HepG2 (cell line): ENCODE data around the gene TNS1. TPM values are rescaled to one million over a fixed set of nuclear protein-coding genes. Genes with fewer than 3 reads are reported as not detected.

Source experiments
- BORCS8-MEF2B ChIP-seq: sonication (generic); formaldehyde crosslinking; IDR thresholded peaks from 2 replicates; pipeline ENCODE4 v1.8.0; 2022; ENCODE audit warnings: mild to moderate bottlenecking, missing genetic modification reagents
- EED ChIP-seq: sonication (generic); formaldehyde crosslinking; IDR thresholded peaks from 2 replicates; pipeline ENCODE4 v1.5.0; 2020; ENCODE audit warnings: mild to moderate bottlenecking, missing genetic modification reagents
- ESRRA ChIP-seq: sonication (generic); formaldehyde crosslinking; IDR thresholded peaks from 2 replicates; pipeline ENCODE4 v1.5.1; 2020; ENCODE audit warnings: mild to moderate bottlenecking, low read depth, missing genetic modification reagents
- ETV6 ChIP-seq: sonication (generic); formaldehyde crosslinking; conservative IDR thresholded peaks from 2 replicates; pipeline ENCODE4 v1.4.0; 2020; ENCODE audit warnings: missing genetic modification reagents
- HMGA1 ChIP-seq: sonication (generic); formaldehyde crosslinking; conservative IDR thresholded peaks from 2 replicates; pipeline ENCODE4 v1.4.0; 2020; ENCODE audit warnings: missing genetic modification reagents
- KAT7 ChIP-seq: IDR thresholded peaks from 2 replicates; pipeline ENCODE4 v1.6.1; 2018; ENCODE audit warnings: borderline replicate concordance, missing compliant biosample characterization
- KLF13 ChIP-seq: sonication (generic); formaldehyde crosslinking; IDR thresholded peaks from 2 replicates; pipeline ENCODE4 v1.4.0; 2020; ENCODE audit warnings: mild to moderate bottlenecking, missing genetic modification reagents
- LCORL ChIP-seq, 2 experiments: fragments of 450-650 bp in 1 of 2; sonication (generic) in 1 of 2; formaldehyde crosslinking in 1 of 2; IDR thresholded peaks; 2 replicates each; pipeline versions ENCODE4 v1.5.0 to v1.6.1; 2017 to 2020; ENCODE audit warnings: antibody characterized with exemption in 1 of 2, missing genetic modification reagents in 1 of 2
- NR2F1 ChIP-seq, 2 experiments: fragments of 450-650 bp in 1 of 2; formaldehyde crosslinking in 1 of 2; IDR thresholded peaks; 2 replicates each; pipeline versions ENCODE4 v1.5.0 to v1.6.1; 2016 to 2020; ENCODE audit warnings: mild to moderate bottlenecking in 1 of 2, missing compliant biosample characterization in 1 of 2, missing genetic modification reagents in 1 of 2, moderate library complexity in 1 of 2
- NR2F2 ChIP-seq: IDR thresholded peaks from 2 replicates; pipeline ENCODE4 v1.6.1; 2012; ENCODE audit warnings: low read depth, inconsistent platforms, borderline replicate concordance
- NR2F6 ChIP-seq, 2 experiments: IDR thresholded peaks; 2 replicates each; pipeline ENCODE4 v1.6.1; 2016; ENCODE audit warnings: antibody characterized with exemption in 1 of 2, mild to moderate bottlenecking in 1 of 2
- SKI ChIP-seq: fragments of 450-650 bp; IDR thresholded peaks from one replicate; pipeline ENCODE4 v1.6.1; 2018; ENCODE audit warnings: mild to moderate bottlenecking; ENCODE audit not compliant: partially characterized antibody
- SMAD9 ChIP-seq: sonication (generic); formaldehyde crosslinking; IDR thresholded peaks from 2 replicates; pipeline ENCODE4 v1.5.1; 2020; ENCODE audit warnings: mild to moderate bottlenecking, missing genetic modification reagents
- ZMYM2 ChIP-seq: sonication (generic); formaldehyde crosslinking; IDR thresholded peaks from 2 replicates; pipeline ENCODE4 v1.8.0; 2022; ENCODE audit warnings: mild to moderate bottlenecking, missing genetic modification reagents
- ZNF232 ChIP-seq: sonication (generic); formaldehyde crosslinking; IDR thresholded peaks from 2 replicates; pipeline ENCODE4 v1.4.0; 2020; ENCODE audit warnings: missing genetic modification reagents, borderline replicate concordance
- ZNF503 ChIP-seq: sonication (generic); formaldehyde crosslinking; IDR thresholded peaks from 2 replicates; pipeline ENCODE4 v1.4.0; 2020; ENCODE audit warnings: missing genetic modification reagents
- polyA plus RNA-seq, 8 experiments: library from polyadenylated mRNA; depleted of rRNA in 3 of 8; stranded (reverse) in 7 of 8; unstranded in 1 of 8; fragments of >200 nt; fragmentation: Illumina TruSeq in 4 of 8; extraction: Trizol in 4 of 8; gene quantifications; 2 replicates each; pipeline versions ENCODE4 v1.2.1 to v1.2.3, GENCODE V29; 2011 to 2016; ENCODE audit warnings: low read depth in 4 of 8, missing spikeins in 1 of 8, mixed read lengths in 1 of 8; ENCODE audit not compliant: insufficient read depth in 1 of 8
- total RNA-seq, 5 experiments: library from RNA; depleted of rRNA; stranded (reverse); fragments of >200 nt; fragmentation: Illumina TruSeq; extraction: Trizol; gene quantifications; 2 replicates each; pipeline ENCODE4 v1.2.3, GENCODE V29; 2016; ENCODE audit warnings: low read depth in 1 of 5
- TF ChIP-seq, protein P1 (sequence below): IDR thresholded peaks from 2 replicates; pipeline ENCODE4 v1.6.1; 2016; ENCODE audit warnings: missing compliant biosample characterization, missing genetic modification reagents, borderline replicate concordance
- TF ChIP-seq, protein P2 (sequence below): sonication (generic); formaldehyde crosslinking; IDR thresholded peaks from 2 replicates; pipeline ENCODE4 v1.4.0; 2020; ENCODE audit warnings: mild to moderate bottlenecking, missing genetic modification reagents
- TF ChIP-seq, protein P3 (sequence below): sonication (generic); formaldehyde crosslinking; IDR thresholded peaks from 2 replicates; pipeline ENCODE4 v1.4.0; 2020; ENCODE audit warnings: mild to moderate bottlenecking, low read depth, missing genetic modification reagents

The TNS1 gene
- total and polyA plus RNA-seq, 2 of the 13 experiments (the other 11 are each of a cell fraction or from before 2014, with no cell fraction given), result 1.9 to 118 TPM

DNA sequence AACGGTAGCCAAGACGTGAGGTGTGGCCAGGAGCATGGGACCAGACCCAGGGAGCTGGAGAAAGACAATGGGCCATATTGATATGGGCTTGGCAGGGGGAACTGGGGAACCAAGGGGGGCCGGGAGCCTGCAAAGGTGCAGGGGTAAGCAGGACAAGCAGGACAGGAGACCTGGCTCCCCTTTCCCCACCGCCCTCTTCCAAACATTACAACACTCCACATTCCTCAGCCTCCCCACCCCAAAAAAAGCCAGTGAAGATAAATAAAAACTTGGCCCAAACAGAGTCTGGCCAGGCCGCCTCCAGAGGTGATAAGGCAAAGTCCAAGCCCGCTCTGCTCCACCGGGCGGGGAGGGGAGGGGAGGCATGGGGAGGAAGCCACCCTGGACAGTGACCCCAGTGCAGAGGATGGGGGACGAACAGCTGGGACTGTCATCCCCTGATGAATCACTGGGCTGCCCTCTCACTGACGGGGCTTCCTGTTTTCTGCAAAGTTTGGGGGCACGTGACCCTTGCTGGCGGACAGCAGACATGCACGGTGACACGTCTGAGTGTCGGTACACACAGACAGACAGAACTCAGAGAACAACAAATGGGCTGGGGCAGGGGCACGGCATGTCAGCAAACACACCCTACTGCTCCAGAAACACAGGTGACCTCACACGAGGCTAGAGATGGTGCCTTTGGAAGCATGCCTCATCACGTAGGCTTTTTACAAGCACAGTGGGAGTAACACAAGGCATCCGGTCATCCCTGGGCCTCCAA lies 100.2 kb downstream of the TNS1 start (continued):
- TF ChIP-seq, protein P1, sequence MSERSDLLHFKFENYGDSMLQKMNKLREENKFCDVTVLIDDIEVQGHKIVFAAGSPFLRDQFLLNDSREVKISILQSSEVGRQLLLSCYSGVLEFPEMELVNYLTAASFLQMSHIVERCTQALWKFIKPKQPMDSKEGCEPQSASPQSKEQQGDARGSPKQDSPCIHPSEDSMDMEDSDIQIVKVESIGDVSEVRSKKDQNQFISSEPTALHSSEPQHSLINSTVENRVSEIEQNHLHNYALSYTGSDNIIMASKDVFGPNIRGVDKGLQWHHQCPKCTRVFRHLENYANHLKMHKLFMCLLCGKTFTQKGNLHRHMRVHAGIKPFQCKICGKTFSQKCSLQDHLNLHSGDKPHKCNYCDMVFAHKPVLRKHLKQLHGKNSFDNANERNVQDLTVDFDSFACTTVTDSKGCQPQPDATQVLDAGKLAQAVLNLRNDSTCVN (CRISPR knock-in tag), result peak; percentile 98
- peak; percentile 84 for TF ChIP-seq BORCS8-MEF2B (CRISPR knock-in tag)
- TF ChIP-seq SMAD9, result no peak
- TF ChIP-seq KAT7, result 0 out of 2 replicates have a peak, but pooled peaks have one; percentile 57
- peak; percentile 93; the same call in 1 of the 2 replicates for TF ChIP-seq ZNF232
- peak; percentile 99 for TF ChIP-seq SKI
- TF ChIP-seq NR2F6 (IDR thresholded peaks at IDR 0.05), result peak; percentile 94
- TF ChIP-seq NR2F6 (CRISPR knock-in tag; IDR thresholded peaks at IDR 0.05), result peak; percentile 98
- TF ChIP-seq ETV6 (CRISPR knock-in tag), result peak; percentile 84
- TF ChIP-seq, protein P2, sequence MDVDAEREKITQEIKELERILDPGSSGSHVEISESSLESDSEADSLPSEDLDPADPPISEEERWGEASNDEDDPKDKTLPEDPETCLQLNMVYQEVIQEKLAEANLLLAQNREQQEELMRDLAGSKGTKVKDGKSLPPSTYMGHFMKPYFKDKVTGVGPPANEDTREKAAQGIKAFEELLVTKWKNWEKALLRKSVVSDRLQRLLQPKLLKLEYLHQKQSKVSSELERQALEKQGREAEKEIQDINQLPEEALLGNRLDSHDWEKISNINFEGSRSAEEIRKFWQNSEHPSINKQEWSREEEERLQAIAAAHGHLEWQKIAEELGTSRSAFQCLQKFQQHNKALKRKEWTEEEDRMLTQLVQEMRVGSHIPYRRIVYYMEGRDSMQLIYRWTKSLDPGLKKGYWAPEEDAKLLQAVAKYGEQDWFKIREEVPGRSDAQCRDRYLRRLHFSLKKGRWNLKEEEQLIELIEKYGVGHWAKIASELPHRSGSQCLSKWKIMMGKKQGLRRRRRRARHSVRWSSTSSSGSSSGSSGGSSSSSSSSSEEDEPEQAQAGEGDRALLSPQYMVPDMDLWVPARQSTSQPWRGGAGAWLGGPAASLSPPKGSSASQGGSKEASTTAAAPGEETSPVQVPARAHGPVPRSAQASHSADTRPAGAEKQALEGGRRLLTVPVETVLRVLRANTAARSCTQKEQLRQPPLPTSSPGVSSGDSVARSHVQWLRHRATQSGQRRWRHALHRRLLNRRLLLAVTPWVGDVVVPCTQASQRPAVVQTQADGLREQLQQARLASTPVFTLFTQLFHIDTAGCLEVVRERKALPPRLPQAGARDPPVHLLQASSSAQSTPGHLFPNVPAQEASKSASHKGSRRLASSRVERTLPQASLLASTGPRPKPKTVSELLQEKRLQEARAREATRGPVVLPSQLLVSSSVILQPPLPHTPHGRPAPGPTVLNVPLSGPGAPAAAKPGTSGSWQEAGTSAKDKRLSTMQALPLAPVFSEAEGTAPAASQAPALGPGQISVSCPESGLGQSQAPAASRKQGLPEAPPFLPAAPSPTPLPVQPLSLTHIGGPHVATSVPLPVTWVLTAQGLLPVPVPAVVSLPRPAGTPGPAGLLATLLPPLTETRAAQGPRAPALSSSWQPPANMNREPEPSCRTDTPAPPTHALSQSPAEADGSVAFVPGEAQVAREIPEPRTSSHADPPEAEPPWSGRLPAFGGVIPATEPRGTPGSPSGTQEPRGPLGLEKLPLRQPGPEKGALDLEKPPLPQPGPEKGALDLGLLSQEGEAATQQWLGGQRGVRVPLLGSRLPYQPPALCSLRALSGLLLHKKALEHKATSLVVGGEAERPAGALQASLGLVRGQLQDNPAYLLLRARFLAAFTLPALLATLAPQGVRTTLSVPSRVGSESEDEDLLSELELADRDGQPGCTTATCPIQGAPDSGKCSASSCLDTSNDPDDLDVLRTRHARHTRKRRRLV, result no peak; the same call in 1 of the 2 replicates
- TF ChIP-seq EED, result no peak
- peak; percentile 95 for TF ChIP-seq LCORL (IDR thresholded peaks at IDR 0.05)
- TF ChIP-seq LCORL (CRISPR knock-in tag; IDR thresholded peaks at IDR 0.05), result peak; percentile 100
- peak; percentile 95 for TF ChIP-seq ESRRA
- TF ChIP-seq, protein P3, sequence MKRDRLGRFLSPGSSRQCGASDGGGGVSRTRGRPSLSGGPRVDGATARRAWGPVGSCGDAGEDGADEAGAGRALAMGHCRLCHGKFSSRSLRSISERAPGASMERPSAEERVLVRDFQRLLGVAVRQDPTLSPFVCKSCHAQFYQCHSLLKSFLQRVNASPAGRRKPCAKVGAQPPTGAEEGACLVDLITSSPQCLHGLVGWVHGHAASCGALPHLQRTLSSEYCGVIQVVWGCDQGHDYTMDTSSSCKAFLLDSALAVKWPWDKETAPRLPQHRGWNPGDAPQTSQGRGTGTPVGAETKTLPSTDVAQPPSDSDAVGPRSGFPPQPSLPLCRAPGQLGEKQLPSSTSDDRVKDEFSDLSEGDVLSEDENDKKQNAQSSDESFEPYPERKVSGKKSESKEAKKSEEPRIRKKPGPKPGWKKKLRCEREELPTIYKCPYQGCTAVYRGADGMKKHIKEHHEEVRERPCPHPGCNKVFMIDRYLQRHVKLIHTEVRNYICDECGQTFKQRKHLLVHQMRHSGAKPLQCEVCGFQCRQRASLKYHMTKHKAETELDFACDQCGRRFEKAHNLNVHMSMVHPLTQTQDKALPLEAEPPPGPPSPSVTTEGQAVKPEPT, result peak; percentile 65
- TF ChIP-seq HMGA1 (CRISPR knock-in tag), result no peak
- no peak; the same call in 1 of the 2 replicates for TF ChIP-seq ZMYM2 (CRISPR knock-in tag)
- peak; percentile 83 to 91; a peak in 3 of 4 replicates for TF ChIP-seq NR2F1 (CRISPR knock-in tag; IDR thresholded peaks at IDR 0.05)
- peak; percentile 95; the same call in 1 of the 2 replicates for TF ChIP-seq ZNF503 (CRISPR knock-in tag)
- no peak; the same call in 1 of the 2 replicates for TF ChIP-seq KLF13 (CRISPR knock-in tag)
- peak; percentile 78; the same call in 1 of the 2 replicates for TF ChIP-seq NR2F2
